Kidney (tissue), 14 donors: ENCODE measurements around the gene APELA. TPM values are rescaled to one million over a fixed set of nuclear protein-coding genes. Genes with fewer than 3 reads are reported as not detected.
A peak's percentile ranks its signal among the peaks of the same experiment; 100 is the strongest.

ENCODE experiments used
- DNase-seq, 5 donors: peaks; one replicate each; pipeline ENCODE4 v3.0.0-alpha.2; 2013 to 2020
- FAIRE-seq: peaks from 2 replicates; lab custom pipeline; 2012; peaks lifted over from hg19 to GRCh38; lab: Jason Lieb, UNC
- H3K27ac ChIP-seq, 2 donors: one replicate each; pipeline ENCODE4 v1.7.0; 2013; ENCODE audit warnings: low read depth in 2 of 2, low read length in 2 of 2, inconsistent platforms in 1 of 2
- H3K27me3 ChIP-seq: one replicate; pipeline ENCODE4 v1.7.1; 2013; ENCODE audit warnings: low read length, inconsistent platforms; ENCODE audit not compliant: control insufficient read depth, insufficient read depth
- H3K36me3 ChIP-seq, 3 donors: one replicate each; pipeline versions ENCODE4 v1.7.0 to v1.7.1; 2013; ENCODE audit warnings: low read length in 3 of 3, control low read depth in 1 of 3, inconsistent platforms in 1 of 3; ENCODE audit not compliant: insufficient read depth in 3 of 3, control insufficient read depth in 2 of 3
- H3K4me1 ChIP-seq, 3 donors: one replicate each; pipeline versions ENCODE4 v1.7.0 to v1.7.1; 2013; ENCODE audit warnings: low read length in 3 of 3, inconsistent platforms in 1 of 3, low read depth in 1 of 3; ENCODE audit not compliant: control insufficient read depth in 2 of 3, insufficient read depth in 2 of 3
- H3K4me3 ChIP-seq, 3 donors: one replicate each; pipeline versions ENCODE4 v1.7.0 to v1.8.1; 2013; ENCODE audit warnings: low read length in 3 of 3, control low read depth in 1 of 3, inconsistent platforms in 1 of 3
- H3K9ac ChIP-seq, 3 donors: one replicate each; pipeline versions ENCODE4 v1.7.0 to v1.7.1; 2013; ENCODE audit warnings: low read length in 3 of 3, control low read depth in 1 of 3, inconsistent platforms in 1 of 3
- H3K9me3 ChIP-seq, 3 donors: one replicate each; pipeline versions ENCODE4 v1.7.0 to v1.7.1; 2013; ENCODE audit warnings: low read length in 3 of 3, control low read depth in 1 of 3, inconsistent platforms in 1 of 3; ENCODE audit not compliant: control insufficient read depth in 2 of 3, insufficient read depth in 1 of 3
- intact Hi-C: fragments of 100-400 bp; cut with DNase I; formaldehyde crosslinking; loops from one replicate; pipeline ENCODE4 v1.11.1; 2022
- polyA plus RNA-seq: library from polyadenylated mRNA; stranded (reverse); fragments of 350-450 nt; fragmentation: Illumina TruSeq; extraction: RNeasy Lipid Tissue Mini Kit (QIAGEN cat#74804); gene quantifications from one replicate; pipeline ENCODE4 v1.2.3, GENCODE V29; 2014; ENCODE audit warnings: low read depth, low replicate concordance; ENCODE audit not compliant: insufficient read depth
- total RNA-seq: library from RNA; stranded (reverse); fragmentation: NEBNext Ultra II Directional; extraction: Animal tissue kit (Norgen Biotek cat#: 25700); gene quantifications from one replicate; pipeline ENCODE4 v1.2.1, GENCODE V29; 2021
- TF ChIP-seq, protein P1 (sequence below): IDR thresholded peaks from 3 replicates; pipeline ENCODE4 v1.5.1; 2012; ENCODE audit warnings: mild to moderate bottlenecking, moderate library complexity, borderline replicate concordance; ENCODE audit not compliant: insufficient read depth; ENCODE audit errors: extremely low read depth
- donor health status: control.
- donor health status: control.
- donor health status: control.
- donor health status: control.
- donor health status: control.
- donor health status: DM: yes; HTN: yes; CAD: no.
- donor health status: Normal renal cell carcinoma (clear cell type).

The APELA gene
- total and polyA plus RNA-seq, 2 donors from 2014 or later = 0.25 to 1.2 TPM

DNA sequence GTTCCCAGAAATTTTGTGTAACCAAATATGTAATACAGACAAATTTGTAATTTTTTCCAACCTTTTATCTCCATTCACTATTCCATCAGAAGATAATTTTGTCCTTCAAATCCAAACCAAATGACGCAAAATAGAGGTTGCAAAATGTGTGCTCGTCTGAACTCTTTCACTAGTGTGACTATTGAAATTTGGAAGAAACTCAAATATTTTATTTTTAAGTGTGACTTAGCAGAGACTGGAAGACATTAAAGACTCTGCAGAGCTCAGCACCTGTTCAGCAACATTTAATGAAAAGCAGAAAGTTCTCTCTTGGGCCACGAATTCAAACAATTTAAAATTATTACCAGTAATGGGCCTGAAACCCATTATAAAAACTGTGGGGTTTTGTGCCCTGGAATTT lies 30.0 kb upstream of the APELA start:
- TF ChIP-seq, protein P1, sequence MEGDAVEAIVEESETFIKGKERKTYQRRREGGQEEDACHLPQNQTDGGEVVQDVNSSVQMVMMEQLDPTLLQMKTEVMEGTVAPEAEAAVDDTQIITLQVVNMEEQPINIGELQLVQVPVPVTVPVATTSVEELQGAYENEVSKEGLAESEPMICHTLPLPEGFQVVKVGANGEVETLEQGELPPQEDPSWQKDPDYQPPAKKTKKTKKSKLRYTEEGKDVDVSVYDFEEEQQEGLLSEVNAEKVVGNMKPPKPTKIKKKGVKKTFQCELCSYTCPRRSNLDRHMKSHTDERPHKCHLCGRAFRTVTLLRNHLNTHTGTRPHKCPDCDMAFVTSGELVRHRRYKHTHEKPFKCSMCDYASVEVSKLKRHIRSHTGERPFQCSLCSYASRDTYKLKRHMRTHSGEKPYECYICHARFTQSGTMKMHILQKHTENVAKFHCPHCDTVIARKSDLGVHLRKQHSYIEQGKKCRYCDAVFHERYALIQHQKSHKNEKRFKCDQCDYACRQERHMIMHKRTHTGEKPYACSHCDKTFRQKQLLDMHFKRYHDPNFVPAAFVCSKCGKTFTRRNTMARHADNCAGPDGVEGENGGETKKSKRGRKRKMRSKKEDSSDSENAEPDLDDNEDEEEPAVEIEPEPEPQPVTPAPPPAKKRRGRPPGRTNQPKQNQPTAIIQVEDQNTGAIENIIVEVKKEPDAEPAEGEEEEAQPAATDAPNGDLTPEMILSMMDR = no peak
- Histone ChIP-seq H3K4me3 (no peak overlapping the region), H3K36me3 (no peaks in the 10 kb centered on the region), H3K4me1 (no peaks in the 10 kb centered on the region), H3K27ac (no peak overlapping the region), H3K9me3 (no peaks in the 10 kb centered on the region), H3K9ac (no peak overlapping the region), H3K27me3 (no peaks in the 10 kb centered on the region)
- DNase-seq = no peak
- no peak for FAIRE-seq
- intact Hi-C loops = no loop called here

DNA sequence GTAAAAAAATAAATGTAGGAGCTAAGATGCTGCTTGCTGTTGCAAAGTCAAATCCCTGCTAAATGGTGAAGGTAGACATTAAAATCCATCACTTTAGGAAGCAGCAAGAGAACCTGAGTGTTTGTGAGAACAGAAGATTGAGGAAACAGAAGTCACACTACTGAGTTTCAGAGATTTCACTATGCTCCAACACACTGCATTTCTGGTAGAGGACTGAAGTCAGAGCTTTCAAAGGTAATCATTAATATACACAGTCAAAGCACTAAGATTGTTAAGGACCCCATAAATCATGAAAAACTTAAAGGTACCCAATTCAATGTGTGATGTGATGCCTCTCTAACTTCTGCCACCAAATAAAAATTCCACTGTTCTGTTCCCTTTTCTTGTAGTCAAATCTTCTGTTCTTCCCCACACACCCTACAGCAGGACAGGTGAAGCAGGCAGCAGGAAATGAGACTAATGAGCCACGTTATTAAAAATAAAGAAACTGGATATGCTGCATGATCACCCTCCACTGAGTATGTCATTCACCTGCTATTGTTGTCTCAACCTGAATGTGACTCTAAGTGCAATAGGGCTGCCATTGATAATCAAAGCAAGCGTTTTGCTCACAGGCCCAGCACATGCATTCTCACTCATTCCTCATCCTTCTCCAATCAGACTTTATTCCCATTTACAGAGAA lies 28.9 kb upstream of the APELA start:
- H3K9ac ChIP-seq = no peak overlapping the region
- TF ChIP-seq, protein P1 = no peak
- no peak overlapping the region for H3K4me3 ChIP-seq
- H3K9me3 ChIP-seq = no peaks in the 10 kb centered on the region
- FAIRE-seq = no peak
- H3K27me3 ChIP-seq = no peaks in the 10 kb centered on the region
- no peaks in the 10 kb centered on the region for H3K36me3 ChIP-seq
- peak in 2 of 5 donors; percentile 16 to 20 for DNase-seq
- intact Hi-C loops = no loop called here
- no peak overlapping the region for H3K27ac ChIP-seq
- H3K4me1 ChIP-seq = no peaks in the 10 kb centered on the region

DNA sequence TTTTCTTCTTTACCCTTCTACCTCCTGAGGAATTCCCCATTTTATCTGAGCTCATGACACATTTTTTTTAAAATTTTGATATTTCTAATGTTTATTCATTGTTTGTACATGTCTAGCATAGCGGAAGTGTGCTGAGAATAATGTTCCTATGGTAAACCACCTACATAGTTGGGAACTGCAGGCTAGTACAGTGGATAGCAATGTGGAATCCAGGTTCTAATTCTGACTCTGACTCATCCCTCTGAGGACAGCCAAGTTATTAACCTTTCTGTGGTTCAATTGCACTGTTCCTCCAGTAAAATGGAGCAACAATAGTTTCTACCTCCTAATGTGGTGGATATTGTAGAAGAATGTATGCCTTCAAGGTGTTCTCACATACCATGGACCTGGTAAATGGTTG lies 20.6 kb upstream of the APELA start:
- Histone ChIP-seq H3K4me3 (no peak overlapping the region), H3K9ac (no peak overlapping the region), H3K9me3 (no peaks in the 10 kb centered on the region), H3K36me3 (no peaks in the 10 kb centered on the region), H3K4me1 (no peaks in the 10 kb centered on the region), H3K27ac (no peak overlapping the region), H3K27me3 (no peaks in the 10 kb centered on the region)
- TF ChIP-seq, protein P1 = no peak
- DNase-seq = no peak
- intact Hi-C loops = no loop called here
- FAIRE-seq = no peak
